Bronchial epithelial cell (primary cell): Measurements from ENCODE around the gene ZC3HAV1. TPM values are rescaled to one million over a fixed set of nuclear protein-coding genes. Genes with fewer than 3 reads are reported as not detected.
A peak's percentile ranks its signal among the peaks of the same experiment; 100 is the strongest.

Experiments
- DNase-seq: peaks from one replicate; pipeline ENCODE4 v3.0.0-alpha.2; 2010; ENCODE audit warnings: low read depth
- FAIRE-seq: peaks from 2 replicates; lab custom pipeline; 2011; peaks lifted over from hg19 to GRCh38; lab: Jason Lieb, UNC
- H3K27me3 ChIP-seq: 2 replicates; pipeline ENCODE4 v1.5.1; 2011; ENCODE audit warnings: low read length; ENCODE audit not compliant: control insufficient read depth, insufficient read depth
- H3K36me3 ChIP-seq: 2 replicates; pipeline ENCODE4 v1.5.1; 2011; ENCODE audit warnings: low read length; ENCODE audit not compliant: control insufficient read depth, insufficient read depth
- H3K4me3 ChIP-seq: 2 replicates; pipeline ENCODE4 v1.5.1; 2011; ENCODE audit warnings: mild to moderate bottlenecking, low read depth, low read length, control low read depth
- CTCF ChIP-seq: IDR thresholded peaks from 2 replicates; pipeline ENCODE4 v1.5.1; 2011; ENCODE audit warnings: mild to moderate bottlenecking, moderate library complexity, low read length, control low read depth, inconsistent platforms; ENCODE audit not compliant: insufficient read depth, severe bottlenecking
- total RNA-seq: library from RNA; depleted of rRNA; stranded (reverse); fragments of >200 nt; gene quantifications from 2 replicates; pipeline ENCODE4 v1.2.1, GENCODE V29; 2014

The ZC3HAV1 gene
- total RNA-seq, 1 donor from 2014 or later: 11.3 TPM

- DNase-seq (no peak), FAIRE-seq (no peak)
- TF ChIP-seq CTCF: no peak
- Histone ChIP-seq H3K4me3 (no peak overlapping the region), H3K27me3 (no peaks in the 10 kb centered on the region), H3K36me3 (no peaks in the 10 kb centered on the region)
Observed at GRCh38 chr7:139038691-139039090, 70.8 kb downstream of the ZC3HAV1 start.

- no peaks in the 10 kb centered on the region for H3K27me3 ChIP-seq
- H3K4me3 ChIP-seq: no peak overlapping the region
- FAIRE-seq: no peak
- peak; percentile 80 for DNase-seq
- peaks cover 2% of the 10 kb centered on the region for H3K36me3 ChIP-seq
- no peak for TF ChIP-seq CTCF
Observed at GRCh38 chr7:139036901-139037300, 72.6 kb downstream of the ZC3HAV1 start.

GRCh38 chr7:139035586-139036353 is 73.8 kb downstream of the ZC3HAV1 start, which contains the start of gene ZC3HAV1L:
Gene ZC3HAV1L (minus strand): TSS chr7:139036042. CDS start chr7:139036017, 25 bp downstream.
- no peaks in the 10 kb centered on the region for H3K27me3 ChIP-seq
- no peak for FAIRE-seq
- peak within 1 kb of the TSS; percentile 78 for H3K4me3 ChIP-seq
- peaks cover 2% of the 10 kb centered on the region for H3K36me3 ChIP-seq
- peak; percentile 32 for DNase-seq
- no peak for TF ChIP-seq CTCF

GRCh38 chr7:139034855-139035585 is 74.5 kb downstream of the ZC3HAV1 start:
- peaks cover 2% of the 10 kb centered on the region for H3K36me3 ChIP-seq
- DNase-seq: no peak
- peak overlapping the region; percentile 78 for H3K4me3 ChIP-seq
- no peaks in the 10 kb centered on the region for H3K27me3 ChIP-seq
- no peak for FAIRE-seq
- TF ChIP-seq CTCF: no peak

GRCh38 chr7:139034336-139034735 is 75.2 kb downstream of the ZC3HAV1 start:
- no peak for TF ChIP-seq CTCF
- FAIRE-seq: no peak
- Histone ChIP-seq H3K27me3 (no peaks in the 10 kb centered on the region), H3K36me3 (peaks cover 5% of the 10 kb centered on the region), H3K4me3 (no peak overlapping the region)
- DNase-seq: peak; percentile 50
